HCT116 (cell line): ENCODE measurements around the gene TRIM50. TPM values are rescaled to one million over a fixed set of nuclear protein-coding genes. Genes with fewer than 3 reads are reported as not detected.

Source experiments
- ATAC-seq: fragments of 200-7000 bp; cut with Tn5 transposase; 2 replicates; pipeline ENCODE4 v1.9.1; 2020; ENCODE audit warnings: mild to moderate bottlenecking, moderate library complexity
- BruUV-seq: library from RNA; stranded (reverse); fragments of 400-500 nt; replicated peaks from 2 replicates; lab custom pipeline; 2021; lab: Mats Ljungman, UMichigan
- CTCF ChIA-PET: fragments of 300-600 bp; sonication (Branson Sonifier 250); formaldehyde crosslinking; loops from one replicate; lab custom pipeline; 2021; ENCODE audit warnings: antibody characterized with exemption; lab: Charles Lee
- POLR2A ChIA-PET: fragments of 300-600, 350-600 bp; sonication (Branson Sonifier 250); formaldehyde crosslinking; loops from one replicate; lab custom pipeline; 2021; ENCODE audit warnings: antibody characterized with exemption; lab: Charles Lee
- RAD21 ChIA-PET, 2 experiments: fragments of 300-600 bp; sonication (Branson Sonifier 250); formaldehyde crosslinking; loops; one replicate each; lab custom pipeline; 2023; ENCODE audit warnings: low total read pairs in 2 of 2; ENCODE audit not compliant: uncharacterized antibody in 2 of 2, unreplicated experiment in 2 of 2, low non-redundant PET in 1 of 2; lab: Charles Lee
- DNase-seq: peaks from one replicate; pipeline ENCODE4 v3.0.0-alpha.2; 2010; ENCODE audit warnings: low read depth, low spot score
- H2AFZ ChIP-seq: fragments of 200-600 bp; shearing (Covaris generic), sonication (generic); 2 replicates; pipeline ENCODE4 v1.6.1; 2017; ENCODE audit warnings: low read depth, mixed run types, mixed read lengths, antibody characterized with exemption, low read length; ENCODE audit not compliant: poor library complexity, severe bottlenecking
- H3K27ac ChIP-seq: 2 replicates; pipeline ENCODE4 v1.5.1; 2012; ENCODE audit warnings: low read depth, low read length
- H3K27me3 ChIP-seq: fragments of 200-600 bp; sonication (generic); 2 replicates; pipeline ENCODE4 v1.6.1; 2016; ENCODE audit warnings: mixed run types, low read length, mixed read lengths; ENCODE audit not compliant: insufficient read depth
- H3K36me3 ChIP-seq, 2 experiments: fragments of 200-500 bp in 1 of 2; fragments of 200-600 bp in 1 of 2; sonication (Bioruptor generic) in 1 of 2; sonication (generic) in 1 of 2; 2 replicates each; pipeline versions ENCODE4 v1.5.1 to v1.6.1; 2014 to 2016; ENCODE audit warnings: low read length in 2 of 2, inconsistent platforms in 1 of 2, mixed read lengths in 1 of 2, mixed run types in 1 of 2; ENCODE audit not compliant: insufficient read depth in 2 of 2, control insufficient read depth in 1 of 2
- H3K4me1 ChIP-seq, 2 experiments: fragments of 200-600 bp in 1 of 2; sonication (generic) in 1 of 2; 2 replicates each; pipeline versions ENCODE4 v1.5.1 to v1.6.1; 2012 to 2017; ENCODE audit warnings: low read length in 2 of 2, inconsistent platforms in 1 of 2, mild to moderate bottlenecking in 1 of 2, mixed read lengths in 1 of 2, mixed run types in 1 of 2, moderate library complexity in 1 of 2; ENCODE audit not compliant: insufficient read depth in 2 of 2, control insufficient read depth in 1 of 2
- H3K4me2 ChIP-seq: fragments of 200-600 bp; sonication (generic); 2 replicates; pipeline ENCODE4 v1.6.1; 2017; ENCODE audit warnings: mixed run types, low read length, mixed read lengths
- H3K4me3 ChIP-seq, 2 experiments: fragments of 200-600 bp in 1 of 2; sonication (generic) in 1 of 2; replicated peaks in 1 of 2; 2 replicates each; pipeline ENCODE4 v1.5.1; 2011 to 2016; ENCODE audit warnings: low read length in 2 of 2, control low read depth in 1 of 2, low read depth in 1 of 2, mild to moderate bottlenecking in 1 of 2, mixed read lengths in 1 of 2, mixed run types in 1 of 2
- H3K79me2 ChIP-seq: fragments of 200-600 bp; sonication (generic); 2 replicates; pipeline ENCODE4 v1.6.1; 2017; ENCODE audit warnings: mild to moderate bottlenecking, mixed run types, low read length, moderate library complexity, mixed read lengths; ENCODE audit not compliant: insufficient read depth
- H3K9ac ChIP-seq: fragments of 200-600 bp; sonication (generic); 2 replicates; pipeline ENCODE4 v1.6.1; 2016; ENCODE audit warnings: low read length, mixed read lengths
- H3K9me2 ChIP-seq: fragments of 200-600 bp; sonication (generic), shearing (Covaris generic); 2 replicates; pipeline ENCODE4 v1.6.1; 2017; ENCODE audit warnings: mixed run types, mild to moderate bottlenecking, moderate library complexity; ENCODE audit not compliant: insufficient read depth
- H3K9me3 ChIP-seq, 2 experiments: fragments of 200-500 bp in 1 of 2; fragments of 200-600 bp in 1 of 2; sonication (Bioruptor generic) in 1 of 2; sonication (generic) in 1 of 2; 2 replicates each; pipeline ENCODE4 v1.6.1; 2014 to 2017; ENCODE audit warnings: low read length in 2 of 2, mixed read lengths in 2 of 2, inconsistent platforms in 1 of 2, low read depth in 1 of 2, mild to moderate bottlenecking in 1 of 2, mixed run types in 1 of 2, moderate library complexity in 1 of 2; ENCODE audit not compliant: control insufficient read depth in 1 of 2, insufficient read depth in 1 of 2
- H4K20me1 ChIP-seq: fragments of 200-600 bp; sonication (generic), shearing (Covaris generic); 2 replicates; pipeline ENCODE4 v1.6.1; 2017; ENCODE audit warnings: mixed run types, mild to moderate bottlenecking, moderate library complexity; ENCODE audit not compliant: insufficient read depth
- CEBPB ChIP-seq: IDR thresholded peaks from 2 replicates; pipeline ENCODE4 v1.6.1; 2012; ENCODE audit warnings: low read depth
- CTCF ChIP-seq, 3 experiments: fragments of 200-600 bp in 1 of 3; sonication (generic) in 1 of 3; IDR thresholded peaks in 2 of 3; conservative IDR thresholded peaks in 1 of 3; 2 replicates each; pipeline ENCODE4 v1.5.1; 2012 to 2017; ENCODE audit warnings: low read depth in 2 of 3, low read length in 2 of 3, antibody characterized with exemption in 1 of 3, borderline replicate concordance in 1 of 3, control low read depth in 1 of 3, mild to moderate bottlenecking in 1 of 3, mixed read lengths in 1 of 3, mixed run types in 1 of 3, moderate library complexity in 1 of 3; ENCODE audit not compliant: insufficient read depth in 1 of 3
- EGR1 ChIP-seq: IDR thresholded peaks from 2 replicates; pipeline ENCODE4 v1.6.1; 2012; ENCODE audit warnings: low read depth
- ELF1 ChIP-seq: IDR thresholded peaks from 2 replicates; pipeline ENCODE4 v1.6.1; 2012; ENCODE audit warnings: low read depth, borderline replicate concordance
- EZH2 ChIP-seq: fragments of 200-600 bp; sonication (generic); IDR thresholded peaks from 2 replicates; pipeline ENCODE4 v1.6.1; 2017; ENCODE audit warnings: antibody characterized with exemption, mixed run types
- EZH2phosphoT487 ChIP-seq: fragments of 200-600 bp; IDR thresholded peaks from 2 replicates; pipeline ENCODE4 v1.6.1; 2018; ENCODE audit warnings: antibody characterized with exemption, borderline replicate concordance
- FOSL1 ChIP-seq: IDR thresholded peaks from 2 replicates; pipeline ENCODE4 v1.6.1; 2012; ENCODE audit warnings: low read depth
- MAX ChIP-seq: IDR thresholded peaks from 2 replicates; pipeline ENCODE4 v1.6.1; 2012
- POLR2A ChIP-seq: IDR thresholded peaks from 2 replicates; pipeline ENCODE4 v1.7.0; 2011; ENCODE audit warnings: borderline replicate concordance; ENCODE audit not compliant: insufficient read depth, insufficient read length; ENCODE audit errors: extremely low read depth
- POLR2AphosphoS5 ChIP-seq: IDR thresholded peaks from 2 replicates; pipeline ENCODE4 v1.6.1; 2011; ENCODE audit warnings: mild to moderate bottlenecking, low read depth, low read length, moderate library complexity
- RAD21 ChIP-seq: IDR thresholded peaks from 2 replicates; pipeline ENCODE4 v1.6.1; 2012; ENCODE audit warnings: low read depth, mild to moderate bottlenecking
- REST ChIP-seq: IDR thresholded peaks from 2 replicates; pipeline ENCODE4 v1.6.1; 2012; ENCODE audit warnings: low read depth
- SP1 ChIP-seq: IDR thresholded peaks from 2 replicates; pipeline ENCODE4 v1.6.1; 2012; ENCODE audit warnings: low read depth
- SRF ChIP-seq: IDR thresholded peaks from 2 replicates; pipeline ENCODE4 v1.6.1; 2012; ENCODE audit warnings: low read depth
- TCF7L2 ChIP-seq: IDR thresholded peaks from 2 replicates; pipeline ENCODE4 v1.7.0; 2011; ENCODE audit warnings: borderline replicate concordance, inconsistent platforms; ENCODE audit not compliant: insufficient read depth, insufficient read length; ENCODE audit errors: extremely low read depth
- YY1 ChIP-seq: IDR thresholded peaks from 2 replicates; pipeline ENCODE4 v1.6.1; 2011; ENCODE audit warnings: low read length, low read depth, moderate library complexity, mild to moderate bottlenecking; ENCODE audit not compliant: insufficient replicate concordance; ENCODE audit errors: extremely low read depth
- ZBTB33 ChIP-seq: IDR thresholded peaks from 2 replicates; pipeline ENCODE4 v1.6.1; 2011; ENCODE audit warnings: mild to moderate bottlenecking, low read length, moderate library complexity; ENCODE audit not compliant: insufficient replicate concordance; ENCODE audit errors: extremely low read depth
- ZFX ChIP-seq: fragments of 450-650 bp; IDR thresholded peaks from 2 replicates; pipeline ENCODE4 v1.6.1; 2017
- ZNF274 ChIP-seq: fragments of 200-500 bp; sonication (Bioruptor generic); IDR thresholded peaks from 2 replicates; pipeline ENCODE4 v1.6.1; 2014; ENCODE audit warnings: mild to moderate bottlenecking, low read depth, low read length, inconsistent platforms
- intact Hi-C: fragments of 100-400 bp; cut with micrococcal nuclease; formaldehyde crosslinking; loops from 2 replicates; pipeline ENCODE4 v1.10.0; 2022
- total RNA-seq: library from RNA; stranded (reverse); gene quantifications from one replicate; pipeline ENCODE4 v1.2.1, GENCODE V29; 2021; ENCODE audit not compliant: unreplicated experiment

The TRIM50 gene
- total RNA-seq, 1 experiment from 2014 or later, result not detected

- H3K4me2 ChIP-seq, result no peak overlapping the region
- TF ChIP-seq CEBPB, result no peak
- no peak for TF ChIP-seq CTCF (IDR thresholded peaks at IDR 0.05 in 2 of 3, conservative IDR thresholded peaks at IDR 0.05 in 1 of 3; ENCODE audit: borderline replicate concordance in 1 of 3, insufficient read depth in 1 of 3, low read depth in 2 of 3, low read length in 2 of 3)
- TF ChIP-seq SP1, result no peak
- no peak for TF ChIP-seq TCF7L2
- no peak for TF ChIP-seq REST
- no peak for TF ChIP-seq YY1
- no peak for TF ChIP-seq ELF1
- no peak for TF ChIP-seq ZNF274
- TF ChIP-seq FOSL1, result no peak
- TF ChIP-seq ZBTB33, result no peak
- TF ChIP-seq MAX, result no peak
- no peak for TF ChIP-seq ZFX
- no peak for TF ChIP-seq EGR1
- no peak for TF ChIP-seq EZH2
- TF ChIP-seq POLR2A, result no peak
- no peak for TF ChIP-seq SRF
- no peak for TF ChIP-seq EZH2phosphoT487
- TF ChIP-seq POLR2AphosphoS5, result no peak
- no peak for TF ChIP-seq RAD21
- no peak overlapping the region for H2AFZ ChIP-seq
- H3K79me2 ChIP-seq, result no peaks in the 10 kb centered on the region
- H3K4me1 ChIP-seq, result peaks cover 0 to 8% of the 10 kb centered on the region in 2 experiments; a peak in 2 of 4 replicates
- H4K20me1 ChIP-seq, result no peaks in the 10 kb centered on the region
- intact Hi-C loops, result loop anchor here (10.0 kb wide), 1 partner anchor 406 kb away; the partner anchor contains the start of gene ABHD11
- ChIA-PET CTCF (no interaction called here), RAD21 (no interaction called here), POLR2A (no interaction called here)
- H3K27ac ChIP-seq, result no peak overlapping the region
- no peak overlapping the region for H3K9ac ChIP-seq
- H3K36me3 ChIP-seq, result no peaks in the 10 kb centered on the region
- no peak overlapping the region for H3K4me3 ChIP-seq
- no peaks in the 10 kb centered on the region for H3K9me2 ChIP-seq
- DNase-seq (no peak), ATAC-seq (no peak)
- no TSS peak for BruUV-seq
- no peaks in the 10 kb centered on the region for H3K9me3 ChIP-seq
- H3K27me3 ChIP-seq, result no peaks in the 10 kb centered on the region
Observed at GRCh38 chr7:73328696-73329095, 814 bp upstream of the TRIM50 start.
